ENCODE measurements around the gene USH2A. TPM values are rescaled to one million over a fixed set of nuclear protein-coding genes. Genes with fewer than 3 reads are reported as not detected.

Gene USH2A
- total RNA-seq, 2 donors from 2014 or later = 0.74 TPM; not detected in 1

DNA sequence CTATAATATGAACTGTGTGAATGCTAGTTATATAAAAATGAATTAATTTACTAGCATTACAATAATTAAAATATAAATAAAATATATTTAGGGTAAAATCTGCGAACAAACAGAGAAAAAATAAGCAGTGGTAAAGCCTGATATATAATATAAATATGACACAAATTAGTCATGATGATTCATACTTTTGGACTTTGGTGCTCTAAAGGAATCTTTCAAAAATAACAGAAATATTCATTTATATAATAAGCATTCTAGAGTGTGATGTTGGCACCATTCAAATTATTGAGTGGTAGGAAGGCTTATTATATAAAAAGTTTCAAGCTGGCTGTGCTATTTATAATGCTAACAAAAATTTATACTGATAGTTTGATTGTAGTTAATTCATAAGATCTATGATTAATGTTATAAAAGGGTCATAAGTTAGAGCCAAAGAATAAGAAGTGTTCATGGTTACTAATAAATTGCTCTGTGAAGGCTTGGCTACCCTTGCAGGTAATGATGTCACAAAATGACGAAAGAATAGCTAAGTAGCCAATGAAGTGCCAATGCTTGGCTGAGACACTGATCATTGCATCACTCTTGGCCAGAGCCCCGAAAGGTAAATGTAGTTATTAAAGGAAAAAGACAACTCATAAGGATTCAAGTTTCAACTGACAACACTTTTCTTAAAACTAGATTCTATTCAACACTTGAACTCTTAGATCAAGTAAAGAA is 108.7 kb downstream of the USH2A start:
- no peaks in the 10 kb centered on the region for H3K4me1 ChIP-seq (replicated peaks)
- H3K36me3 ChIP-seq = no peaks in the 10 kb centered on the region
- 64% methylated on average over 3 of the region's 3 CpGs for WGBS
- H3K4me3 ChIP-seq = no peak overlapping the region
- no peak overlapping the region for H3K27ac ChIP-seq
- intact Hi-C loops (cut with DNase I) = no loop called here
- no peaks in the 10 kb centered on the region for H3K27me3 ChIP-seq (replicated peaks; ENCODE audit: insufficient read depth)
- DNase-seq (ENCODE audit: low spot score) = peak; percentile 21
- TF ChIP-seq, protein P1, sequence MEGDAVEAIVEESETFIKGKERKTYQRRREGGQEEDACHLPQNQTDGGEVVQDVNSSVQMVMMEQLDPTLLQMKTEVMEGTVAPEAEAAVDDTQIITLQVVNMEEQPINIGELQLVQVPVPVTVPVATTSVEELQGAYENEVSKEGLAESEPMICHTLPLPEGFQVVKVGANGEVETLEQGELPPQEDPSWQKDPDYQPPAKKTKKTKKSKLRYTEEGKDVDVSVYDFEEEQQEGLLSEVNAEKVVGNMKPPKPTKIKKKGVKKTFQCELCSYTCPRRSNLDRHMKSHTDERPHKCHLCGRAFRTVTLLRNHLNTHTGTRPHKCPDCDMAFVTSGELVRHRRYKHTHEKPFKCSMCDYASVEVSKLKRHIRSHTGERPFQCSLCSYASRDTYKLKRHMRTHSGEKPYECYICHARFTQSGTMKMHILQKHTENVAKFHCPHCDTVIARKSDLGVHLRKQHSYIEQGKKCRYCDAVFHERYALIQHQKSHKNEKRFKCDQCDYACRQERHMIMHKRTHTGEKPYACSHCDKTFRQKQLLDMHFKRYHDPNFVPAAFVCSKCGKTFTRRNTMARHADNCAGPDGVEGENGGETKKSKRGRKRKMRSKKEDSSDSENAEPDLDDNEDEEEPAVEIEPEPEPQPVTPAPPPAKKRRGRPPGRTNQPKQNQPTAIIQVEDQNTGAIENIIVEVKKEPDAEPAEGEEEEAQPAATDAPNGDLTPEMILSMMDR (IDR thresholded peaks at IDR 0.05) = no peak
- TF ChIP-seq POLR2AphosphoS5 (IDR thresholded peaks at IDR 0.05) (peak; percentile 55), POLR2A (IDR thresholded peaks at IDR 0.05) (no peak)
- H3K9me3 ChIP-seq = no peaks in the 10 kb centered on the region

DNA sequence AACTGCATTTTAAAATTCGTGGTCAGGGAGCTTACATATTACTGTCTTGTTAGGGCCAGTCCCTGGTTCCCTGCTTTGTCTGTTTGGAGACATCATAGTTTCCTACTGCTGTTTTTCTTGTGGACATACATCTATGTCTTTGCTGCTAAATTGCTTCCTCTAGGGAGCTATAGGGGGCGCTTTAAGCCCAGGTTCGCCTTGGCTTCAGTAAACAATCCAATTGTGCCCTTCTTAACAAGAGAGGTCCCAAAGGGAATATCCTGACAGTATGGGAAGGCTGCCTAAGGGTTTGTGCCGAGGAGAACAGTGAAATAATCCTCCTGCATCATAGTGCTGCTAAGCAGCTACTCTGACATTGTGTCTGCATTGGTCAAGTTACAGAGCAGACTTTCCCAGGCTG is 112.5 kb downstream of the USH2A start:
- H3K9me3 ChIP-seq = no peaks in the 10 kb centered on the region
- no peaks in the 10 kb centered on the region for H3K27me3 ChIP-seq (replicated peaks; ENCODE audit: insufficient read depth)
- intact Hi-C loops (cut with DNase I) = no loop called here
- WGBS = 8% methylated on average over 4 of the region's 4 CpGs
- TF ChIP-seq POLR2AphosphoS5 (IDR thresholded peaks at IDR 0.05) (no peak), POLR2A (IDR thresholded peaks at IDR 0.05) (no peak)
- TF ChIP-seq, protein P1 (IDR thresholded peaks at IDR 0.05) = no peak
- H3K4me3 ChIP-seq = no peak overlapping the region
- no peak overlapping the region for H3K27ac ChIP-seq
- H3K4me1 ChIP-seq (replicated peaks) = no peaks in the 10 kb centered on the region
- no peak for DNase-seq (ENCODE audit: low spot score)
- H3K36me3 ChIP-seq = no peaks in the 10 kb centered on the region

DNA sequence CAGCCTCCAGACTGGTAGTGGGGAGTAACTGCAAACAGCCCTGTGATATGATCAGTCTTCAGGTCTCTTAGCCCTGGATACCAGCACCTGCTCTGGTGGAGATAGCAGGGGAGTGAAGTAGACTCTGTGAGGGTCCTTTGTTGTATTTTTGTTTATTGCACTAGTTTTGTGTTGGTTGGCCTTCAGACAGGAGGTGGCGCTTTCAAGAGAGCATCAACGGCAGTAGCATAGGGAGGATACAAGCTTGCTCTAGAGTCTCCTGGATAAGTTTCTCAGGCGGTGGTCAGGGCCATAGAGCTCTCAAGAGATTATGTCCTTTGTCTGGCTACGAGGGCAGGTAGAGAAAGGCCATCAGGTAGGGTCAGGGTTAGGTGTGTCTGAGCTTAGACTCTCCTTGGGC is 116.4 kb downstream of the USH2A start:
- Histone ChIP-seq H3K4me1 (replicated peaks) (no peaks in the 10 kb centered on the region), H3K4me3 (no peak overlapping the region), H3K9me3 (no peaks in the 10 kb centered on the region), H3K27me3 (replicated peaks; ENCODE audit: insufficient read depth) (no peaks in the 10 kb centered on the region), H3K27ac (no peak overlapping the region), H3K36me3 (no peaks in the 10 kb centered on the region)
- 90% methylated on average over 4 of the region's 4 CpGs for WGBS
- intact Hi-C loops (cut with DNase I) = no loop called here
- no peak for DNase-seq (ENCODE audit: low spot score)
- TF ChIP-seq, protein P1 (IDR thresholded peaks at IDR 0.05) = no peak
- TF ChIP-seq POLR2A (IDR thresholded peaks at IDR 0.05) = no peak
- no peak for TF ChIP-seq POLR2AphosphoS5 (IDR thresholded peaks at IDR 0.05)

DNA sequence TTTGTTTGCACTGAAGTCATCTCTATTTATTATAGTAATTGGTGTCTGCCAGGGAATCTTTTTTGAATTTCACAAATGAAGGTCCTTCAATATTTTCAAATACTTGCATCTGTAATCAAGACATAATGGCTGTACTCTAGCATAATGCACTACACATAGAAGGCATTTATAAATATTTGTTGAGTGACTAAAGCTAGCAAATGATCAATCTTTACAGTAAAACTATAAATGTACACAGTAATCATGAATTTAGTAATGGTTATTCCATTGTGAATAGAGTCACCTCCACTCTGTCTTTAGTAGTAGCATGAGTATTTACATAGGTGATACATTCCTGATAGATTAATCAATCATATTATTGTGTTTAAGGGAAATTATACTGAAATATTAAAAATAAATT is 119.6 kb downstream of the USH2A start:
- H3K4me1 ChIP-seq (replicated peaks) = no peaks in the 10 kb centered on the region
- DNase-seq (ENCODE audit: low spot score) = no peak
- H3K36me3 ChIP-seq = no peaks in the 10 kb centered on the region
- intact Hi-C loops (cut with DNase I) = no loop called here
- TF ChIP-seq POLR2A (IDR thresholded peaks at IDR 0.05) (no peak), POLR2AphosphoS5 (IDR thresholded peaks at IDR 0.05) (no peak)
- TF ChIP-seq, protein P1 (IDR thresholded peaks at IDR 0.05) = no peak
- no peaks in the 10 kb centered on the region for H3K9me3 ChIP-seq
- H3K27ac ChIP-seq = no peak overlapping the region
- H3K27me3 ChIP-seq (replicated peaks; ENCODE audit: insufficient read depth) = no peaks in the 10 kb centered on the region
- H3K4me3 ChIP-seq = no peak overlapping the region

DNA sequence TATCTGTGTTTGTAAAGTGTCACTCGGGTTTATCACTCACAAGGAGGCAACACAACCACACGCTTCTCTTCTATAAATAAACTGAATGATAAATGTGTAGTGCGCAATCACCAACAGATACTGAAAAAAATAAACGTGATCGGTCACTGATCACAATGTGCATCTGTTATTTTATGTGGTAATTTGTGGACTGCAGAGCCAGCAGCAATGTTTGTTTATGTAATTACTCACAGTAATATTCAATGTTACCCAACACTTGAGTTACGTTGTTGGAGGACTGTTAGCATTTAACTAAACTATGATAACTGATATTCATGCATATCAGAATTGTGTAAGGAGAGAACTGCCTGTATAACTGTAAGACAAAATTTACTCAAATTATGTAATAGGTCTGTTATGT is 129.6 kb downstream of the USH2A start:
- no peaks in the 10 kb centered on the region for H3K9me3 ChIP-seq
- intact Hi-C loops (cut with DNase I) = no loop called here
- DNase-seq (ENCODE audit: low spot score) = no peak
- H3K4me3 ChIP-seq = no peak overlapping the region
- TF ChIP-seq, protein P1 (IDR thresholded peaks at IDR 0.05) = no peak
- TF ChIP-seq POLR2A (IDR thresholded peaks at IDR 0.05) = no peak
- no peak for TF ChIP-seq POLR2AphosphoS5 (IDR thresholded peaks at IDR 0.05)
- H3K27ac ChIP-seq = no peak overlapping the region
- no peaks in the 10 kb centered on the region for H3K4me1 ChIP-seq (replicated peaks)
- no peaks in the 10 kb centered on the region for H3K36me3 ChIP-seq
- WGBS = 69% methylated on average over 6 of the region's 6 CpGs
- H3K27me3 ChIP-seq (replicated peaks; ENCODE audit: insufficient read depth) = no peaks in the 10 kb centered on the region

Data from prostate gland (tissue), 2 donors.